Spleen (tissue), 11 donors: ENCODE results near the gene SLC16A14. TPM values are rescaled to one million over a fixed set of nuclear protein-coding genes. Genes with fewer than 3 reads are reported as not detected.

Source experiments
- DNase-seq: peaks from one replicate; pipeline ENCODE4 v3.0.0-alpha.2; 2020
- H3K27ac ChIP-seq, 8 donors: fragments of 200-600 bp; sonication (generic) in 7 of 8; 1 replicate in 4 of 8; 2 replicates in 4 of 8; pipeline versions ENCODE4 v1.5.0 to v1.8.0; 2016 to 2021; ENCODE audit warnings: inconsistent platforms in 4 of 8, mild to moderate bottlenecking in 4 of 8, moderate library complexity in 1 of 8
- H3K27me3 ChIP-seq, 7 donors: fragments of 200-600 bp; sonication (generic) in 6 of 7; replicated peaks in 1 of 7; 1 replicate in 4 of 7; 2 replicates in 3 of 7; pipeline versions ENCODE4 v1.5.0 to v1.8.0; 2016 to 2021; ENCODE audit warnings: inconsistent platforms in 3 of 7, mild to moderate bottlenecking in 1 of 7
- H3K36me3 ChIP-seq, 6 donors: fragments of 200-600 bp; sonication (generic) in 5 of 6; 1 replicate in 4 of 6; 2 replicates in 2 of 6; pipeline versions ENCODE4 v1.5.0 to v1.8.0; 2016 to 2021; ENCODE audit warnings: inconsistent platforms in 2 of 6
- H3K4me1 ChIP-seq, 6 donors: fragments of 200-600 bp; sonication (generic) in 5 of 6; 1 replicate in 3 of 6; 2 replicates in 3 of 6; pipeline versions ENCODE4 v1.5.0 to v1.8.0; 2016 to 2021; ENCODE audit warnings: inconsistent platforms in 3 of 6
- H3K4me3 ChIP-seq, 8 donors: fragments of 200-600 bp; sonication (generic) in 7 of 8; 1 replicate in 4 of 8; 2 replicates in 4 of 8; pipeline versions ENCODE4 v1.5.0 to v1.8.0; 2016 to 2021; ENCODE audit warnings: inconsistent platforms in 4 of 8, mild to moderate bottlenecking in 4 of 8, moderate library complexity in 2 of 8
- H3K9me3 ChIP-seq, 8 donors: fragments of 200-600 bp; sonication (generic) in 7 of 8; 1 replicate in 4 of 8; 2 replicates in 4 of 8; pipeline versions ENCODE4 v1.5.0 to v1.8.0; 2016 to 2021; ENCODE audit warnings: inconsistent platforms in 4 of 8
- CTCF ChIP-seq, 11 experiments: fragments of 200-600 bp in 7 of 11; fragments of 450-650 bp in 4 of 11; sonication (generic) in 4 of 11; IDR thresholded peaks in 8 of 11; conservative IDR thresholded peaks in 3 of 11; 1 replicate in 7 of 11; 2 replicates in 4 of 11; pipeline versions ENCODE4 v1.4.0 to v1.8.0; 2016 to 2021; ENCODE audit warnings: antibody characterized with exemption in 11 of 11, inconsistent platforms in 4 of 11, mild to moderate bottlenecking in 1 of 11
- POLR2A ChIP-seq, 3 donors: fragments of 450-650 bp; IDR thresholded peaks; one replicate each; pipeline ENCODE4 v1.5.1; 2017; ENCODE audit warnings: antibody characterized with exemption in 3 of 3, mild to moderate bottlenecking in 1 of 3
- POLR2AphosphoS5 ChIP-seq, 3 donors: sonication (generic); formaldehyde crosslinking; IDR thresholded peaks; one replicate each; pipeline ENCODE4 v1.5.1; 2017; ENCODE audit warnings: antibody characterized with exemption in 3 of 3
- WGBS, 5 donors: extraction: QIAGEN DNeasy Blood & Tissue Kit in 3 of 5; methylation state at CpG; one replicate each; pipeline versions ENCODE4 v1.1.5 to v1.1.7; 2013 to 2018; 5-methylcytosine and 5-hydroxymethylcytosine counted together
- intact Hi-C: fragments of 100-400 bp; cut with DNase I; formaldehyde crosslinking; loops from one replicate; pipeline ENCODE4 v1.15.0; 2023; ENCODE audit warnings: low total_unique reads
- polyA plus RNA-seq, 3 donors: library from polyadenylated mRNA; stranded (reverse); fragments of 200-250 nt; gene quantifications; one replicate each; pipeline ENCODE4 v1.2.1, GENCODE V29; 2013
- total RNA-seq, 7 donors: library from RNA; depleted of rRNA in 3 of 7; stranded (reverse); fragments of >200 nt in 3 of 7; fragmentation: NEBNext Ultra II Directional in 4 of 7; extraction: Animal tissue kit (Norgen Biotek cat#: 25700) in 4 of 7; gene quantifications; one replicate each; pipeline versions ENCODE4 v1.1.0 to v1.2.1, GENCODE V29; 2016 to 2021
- donor health status: healthy with polysubstance abuse.
- donor health status: DM: no; HTN: no; CAD: no; lungs with moderate emphysema.
- donor health status: DM: no; HTN: no; CAD: no.
- donor health status: Bipolar disorder and iron deficiency.
- donor health status: healthy.
- donor health status: DM: no; HTN: no; CAD: no.
- donor health status: DM: yes; HTN: yes; CAD: no.

Gene SLC16A14
- total and polyA plus RNA-seq, 10 donors: 1.8 to 18.5 (median 12.1) TPM

DNA sequence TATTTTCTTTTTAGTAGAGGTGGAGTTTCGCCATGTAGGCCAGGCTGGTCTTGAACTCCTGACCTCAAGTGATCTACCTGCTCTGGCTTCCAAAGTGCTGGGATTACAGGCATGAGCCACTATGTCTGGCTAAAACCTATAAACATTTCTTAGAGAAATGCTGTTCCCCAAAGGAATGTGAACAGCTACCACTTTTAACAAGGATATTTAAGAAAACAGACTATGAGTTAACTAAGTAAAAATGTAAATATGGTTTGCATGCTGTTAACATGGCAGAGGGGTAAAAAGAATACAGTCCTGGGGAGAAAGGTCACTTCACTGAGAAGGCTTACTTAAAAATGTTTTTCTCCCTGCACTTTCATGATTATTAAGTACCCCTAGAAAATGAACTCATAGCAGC, 57.1 kb downstream of the SLC16A14 start:
- Histone ChIP-seq H3K27ac (no peak overlapping the region), H3K36me3 (no peaks in the 10 kb centered on the region), H3K27me3 (no peaks in the 10 kb centered on the region), H3K4me3 (no peak overlapping the region), H3K4me1 (peaks cover 0 to 16% (median 9%) of the 10 kb centered on the region in 6 donors), H3K9me3 (no peaks in the 10 kb centered on the region)
- WGBS, 5 donors: 86 to 100% (median 100%) methylated on average over 1 of the region's 1 CpG
- intact Hi-C loops: no loop called here
- DNase-seq: no peak
- TF ChIP-seq POLR2A (IDR thresholded peaks at IDR 0.05): no peak
- TF ChIP-seq POLR2AphosphoS5 (IDR thresholded peaks at IDR 0.05): no peak
- TF ChIP-seq CTCF (IDR thresholded peaks at IDR 0.05 in 8 of 11, conservative IDR thresholded peaks at IDR 0.05 in 3 of 11): no peak

GRCh38 chr2:230010501-230010900, 58.2 kb downstream of the SLC16A14 start:
- Histone ChIP-seq H3K9me3 (no peaks in the 10 kb centered on the region), H3K36me3 (no peaks in the 10 kb centered on the region), H3K27me3 (no peaks in the 10 kb centered on the region), H3K27ac (no peak overlapping the region), H3K4me1 (peaks cover 0 to 16% (median 9%) of the 10 kb centered on the region in 6 donors), H3K4me3 (no peak overlapping the region)
- no peak for TF ChIP-seq CTCF (IDR thresholded peaks at IDR 0.05 in 8 of 11, conservative IDR thresholded peaks at IDR 0.05 in 3 of 11)
- no peak for DNase-seq
- WGBS, 5 donors: 90 to 100% (median 93%) methylated on average over 6 of the region's 6 CpGs
- intact Hi-C loops: no loop called here

- H3K4me3 ChIP-seq: peak overlapping the region in 1 of 8 donors; percentile 49
- no peak for DNase-seq
- no peaks in the 10 kb centered on the region for H3K27me3 ChIP-seq
- H3K27ac ChIP-seq: no peak overlapping the region
- no peaks in the 10 kb centered on the region for H3K36me3 ChIP-seq
- TF ChIP-seq POLR2AphosphoS5 (IDR thresholded peaks at IDR 0.05) (no peak), CTCF (IDR thresholded peaks at IDR 0.05 in 8 of 11, conservative IDR thresholded peaks at IDR 0.05 in 3 of 11) (no peak), POLR2A (IDR thresholded peaks at IDR 0.05) (no peak)
- no peaks in the 10 kb centered on the region for H3K9me3 ChIP-seq
- H3K4me1 ChIP-seq: peaks cover 0 to 16% (median 9%) of the 10 kb centered on the region in 6 donors
- WGBS, 5 donors: 73 to 97% (median 83%) methylated on average over 1 of the region's 1 CpG
- intact Hi-C loops: loop anchor here (2.0 to 5.0 kb wide), 2 partner anchors 154 to 602 kb away; no protein-coding TSS in a partner anchor
Observed at GRCh38 chr2:230008708-230009066, 60.0 kb downstream of the SLC16A14 start.

DNA sequence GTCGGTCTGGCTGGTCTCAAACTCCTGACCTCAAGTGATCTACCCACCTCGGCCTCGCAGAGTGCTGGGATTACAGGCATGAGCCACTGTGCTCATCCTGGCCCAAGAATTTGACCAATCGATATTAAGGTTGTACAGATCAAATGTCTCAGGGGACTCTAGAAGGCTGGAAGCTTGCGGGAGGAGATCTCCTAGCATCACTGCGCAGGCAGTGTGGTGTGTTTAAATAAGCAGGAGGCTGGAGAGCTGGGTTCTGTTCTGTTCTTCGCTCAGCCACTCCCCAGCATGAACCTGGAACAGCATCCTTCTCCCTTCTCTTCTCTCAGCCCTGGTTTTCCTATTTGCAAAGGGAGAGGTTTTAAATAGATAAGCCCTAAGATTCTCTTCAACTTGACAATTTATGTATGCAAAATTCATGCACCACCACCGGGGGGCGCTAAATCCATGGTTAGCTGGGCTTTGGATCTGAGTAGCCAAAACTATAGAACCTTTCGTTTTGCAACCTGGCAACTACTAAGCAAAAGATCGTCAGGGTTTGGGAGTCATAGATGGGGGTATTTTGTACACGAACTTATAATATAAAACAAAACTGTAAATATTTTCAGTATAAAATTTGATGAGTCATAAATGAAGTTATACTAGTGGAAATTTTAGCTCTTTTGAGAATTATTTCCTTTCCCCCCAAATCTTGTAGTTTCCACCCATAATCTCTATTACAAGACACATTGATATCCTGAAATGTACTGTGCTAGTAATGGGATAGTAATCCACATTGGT, 60.6 kb downstream of the SLC16A14 start:
- no peaks in the 10 kb centered on the region for H3K9me3 ChIP-seq
- no peaks in the 10 kb centered on the region for H3K27me3 ChIP-seq
- 49 to 53% (median 51%) methylated on average over 12 of the region's 12 CpGs for WGBS, 5 donors
- H3K27ac ChIP-seq: no peak overlapping the region
- no peaks in the 10 kb centered on the region for H3K36me3 ChIP-seq
- intact Hi-C loops: loop anchor here (2.0 to 5.0 kb wide), 2 partner anchors 154 to 603 kb away; no protein-coding TSS in a partner anchor
- H3K4me3 ChIP-seq: peak overlapping the region in 1 of 8 donors; percentile 49
- TF ChIP-seq CTCF (IDR thresholded peaks at IDR 0.05 in 8 of 11, conservative IDR thresholded peaks at IDR 0.05 in 3 of 11) (peak; percentile 41 to 86 (median 74)), POLR2A (IDR thresholded peaks at IDR 0.05) (no peak), POLR2AphosphoS5 (IDR thresholded peaks at IDR 0.05) (peak in 1 of 3 donors; percentile 18)
- peaks cover 0 to 16% (median 9%) of the 10 kb centered on the region in 6 donors for H3K4me1 ChIP-seq
- DNase-seq: peak; percentile 93
